Erythroblast (primary cell): ENCODE data around the gene CARNS1.

Experiments used
- GATA1 ChIP-seq: IDR thresholded peaks from 2 replicates; pipeline ENCODE4 v1.6.1; 2011; ENCODE audit warnings: low read depth, mild to moderate bottlenecking, control low read depth, low read length, moderate library complexity
- POLR2A ChIP-seq: IDR thresholded peaks from 2 replicates; pipeline ENCODE4 v1.6.1; 2011; ENCODE audit warnings: mild to moderate bottlenecking, low read length

DNA sequence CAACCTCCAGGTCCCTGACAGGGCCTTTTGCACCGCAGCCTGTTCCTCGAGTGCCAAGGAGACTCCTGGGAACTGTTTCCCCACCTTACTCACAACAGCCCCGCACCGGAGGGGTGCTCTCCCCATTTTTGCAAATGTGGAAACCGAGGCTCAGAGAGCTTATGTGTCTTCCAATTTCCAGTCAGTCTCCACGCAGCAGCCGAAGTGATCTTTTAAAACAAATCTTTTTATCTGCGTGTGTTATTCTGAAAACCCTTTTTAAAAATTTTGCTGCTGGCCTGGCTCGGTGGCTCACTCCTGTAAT lies 54.0 kb downstream of the CARNS1 start:
- TF ChIP-seq POLR2A: peak; percentile 27
- no peak for TF ChIP-seq GATA1
